ENCODE measurements around the gene OR1E1. TPM values are rescaled to one million over a fixed set of nuclear protein-coding genes. Genes with fewer than 3 reads are reported as not detected.
"Not testable (repeated sequence)": the region's sequence is repeated elsewhere in the genome, so short reads cannot be mapped to it uniquely, and the experiment has no call there.

The OR1E1 gene, protein sequence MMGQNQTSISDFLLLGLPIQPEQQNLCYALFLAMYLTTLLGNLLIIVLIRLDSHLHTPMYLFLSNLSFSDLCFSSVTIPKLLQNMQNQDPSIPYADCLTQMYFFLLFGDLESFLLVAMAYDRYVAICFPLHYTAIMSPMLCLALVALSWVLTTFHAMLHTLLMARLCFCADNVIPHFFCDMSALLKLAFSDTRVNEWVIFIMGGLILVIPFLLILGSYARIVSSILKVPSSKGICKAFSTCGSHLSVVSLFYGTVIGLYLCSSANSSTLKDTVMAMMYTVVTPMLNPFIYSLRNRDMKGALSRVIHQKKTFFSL
- not detected for polyA plus RNA-seq (2013, experiment 1 of 2)
- not detected for polyA plus RNA-seq (2013, experiment 2 of 2)

DNA sequence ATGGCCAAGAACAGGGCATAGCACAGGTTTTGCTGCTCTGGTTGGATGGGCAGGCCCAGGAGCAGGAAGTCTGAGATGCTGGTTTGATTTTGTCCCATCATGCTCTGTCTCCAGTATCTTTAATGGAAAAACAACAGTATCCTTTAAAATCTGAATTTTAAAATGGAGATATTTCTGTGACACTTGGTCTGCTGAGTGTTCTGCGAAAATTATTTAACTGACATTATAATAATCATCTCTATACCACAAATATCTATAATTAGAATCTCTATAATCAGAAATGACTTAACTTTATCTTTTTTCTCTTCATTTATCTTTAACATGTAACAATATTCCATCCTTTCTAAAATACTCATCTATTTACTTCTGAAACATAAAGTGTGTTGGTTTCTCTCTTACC, at the start of gene OR1E1:
Gene OR1E1 (minus strand): TSS at position 101 of the 400 bp plus-strand sequence. CDS start 0 bp downstream, at position 101.
- Histone ChIP-seq H3K4me1 (ENCODE audit: insufficient read depth, low read length) (no peaks in the 10 kb centered on the region), H3K36me3 (ENCODE audit: insufficient read depth, low read length) (no peaks in the 10 kb centered on the region), H3K9ac (ENCODE audit: low read depth, low read length) (no peak within 1 kb of the TSS), H3K27ac (ENCODE audit: low read depth, low read length) (no peak within 1 kb of the TSS), H3K9me3 (ENCODE audit: insufficient read depth, low read depth, low read length) (peaks cover 24% of the 10 kb centered on the region), H3K4me3 (ENCODE audit: low read length) (no peak within 1 kb of the TSS), H3K27me3 (ENCODE audit: insufficient read depth, low read length) (no peaks in the 10 kb centered on the region)
- 70% methylated on average over 1 of the region's 1 CpG for WGBS

DNA sequence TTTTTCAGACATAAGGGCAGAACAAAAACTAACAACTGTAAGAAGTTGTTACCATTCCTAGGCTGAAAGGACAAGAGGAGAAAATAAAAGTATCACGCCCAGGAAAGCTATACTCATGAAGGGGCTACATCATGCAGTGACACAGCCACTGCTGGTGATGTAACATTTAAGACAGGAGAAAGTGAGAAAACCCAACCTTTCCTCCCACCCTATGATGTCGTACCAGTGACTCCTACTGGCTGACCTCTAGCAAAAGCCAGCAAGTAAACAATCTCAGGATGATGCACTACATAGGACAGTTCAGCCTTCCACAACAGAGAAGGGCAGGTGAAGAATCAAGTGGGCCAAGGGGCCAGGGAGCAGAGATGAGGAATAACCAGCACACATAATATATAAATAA, 49.4 kb upstream of the OR1E1 start:
- Histone ChIP-seq H3K9ac (ENCODE audit: low read depth, low read length) (no peak overlapping the region), H3K36me3 (ENCODE audit: insufficient read depth, low read length) (no peaks in the 10 kb centered on the region), H3K9me3 (ENCODE audit: insufficient read depth, low read depth, low read length) (no peaks in the 10 kb centered on the region), H3K27ac (ENCODE audit: low read depth, low read length) (no peak overlapping the region), H3K4me1 (ENCODE audit: insufficient read depth, low read length) (no peaks in the 10 kb centered on the region), H3K4me3 (ENCODE audit: low read length) (no peak overlapping the region), H3K27me3 (ENCODE audit: insufficient read depth, low read length) (no peaks in the 10 kb centered on the region)
- 64% methylated on average over 2 of the region's 2 CpGs for WGBS

DNA sequence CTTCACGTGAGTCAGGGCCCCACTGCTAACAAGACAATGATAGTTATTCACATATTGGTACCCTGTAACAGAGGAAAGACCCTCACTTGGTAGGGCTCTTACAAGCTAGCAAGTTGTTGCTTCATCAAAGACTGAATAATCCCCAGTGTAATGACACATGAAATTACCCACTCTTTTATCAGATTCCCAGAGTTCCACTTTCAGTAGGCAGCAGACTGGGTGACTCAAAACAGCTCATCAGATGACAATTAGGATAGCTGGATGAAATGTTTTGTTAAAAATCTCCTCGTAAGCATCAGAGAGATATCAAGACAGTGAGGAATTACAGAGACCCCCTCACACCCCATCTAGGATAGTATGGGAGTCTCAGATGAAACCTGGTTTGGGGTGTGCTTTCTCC, 42.2 kb upstream of the OR1E1 start:
- Histone ChIP-seq H3K9ac (ENCODE audit: low read depth, low read length) (no peak overlapping the region), H3K27me3 (ENCODE audit: insufficient read depth, low read length) (no peaks in the 10 kb centered on the region), H3K4me1 (ENCODE audit: insufficient read depth, low read length) (no peaks in the 10 kb centered on the region; the same call in 1 of the 2 replicates), H3K4me3 (ENCODE audit: low read length) (no peak overlapping the region), H3K36me3 (ENCODE audit: insufficient read depth, low read length) (no peaks in the 10 kb centered on the region), H3K9me3 (ENCODE audit: insufficient read depth, low read depth, low read length) (no peaks in the 10 kb centered on the region), H3K27ac (ENCODE audit: low read depth, low read length) (no peak overlapping the region)
- 93% methylated on average over 1 of the region's 2 CpGs for whole genome bisulfite sequencing

DNA sequence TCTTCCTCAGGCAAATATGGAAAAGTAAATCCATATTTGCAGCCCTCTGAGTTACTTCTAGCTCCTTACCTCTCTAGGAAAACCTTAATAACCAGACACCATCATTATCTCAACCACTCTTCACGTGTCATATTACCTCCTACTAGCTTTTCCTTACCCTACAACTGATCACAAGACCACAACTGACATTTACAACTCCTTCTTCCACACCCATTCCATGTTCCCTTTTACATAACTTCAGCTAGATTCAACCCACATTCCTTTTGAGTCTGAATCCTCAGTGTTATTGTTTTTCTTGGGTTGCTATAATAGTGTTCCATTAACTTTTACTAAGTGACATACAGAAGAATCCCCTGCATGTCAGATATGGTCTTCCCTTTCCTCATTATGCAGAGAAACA, 40.2 kb upstream of the OR1E1 start:
- 45% methylated on average over 1 of the region's 1 CpG for WGBS
- H3K9me3 ChIP-seq (ENCODE audit: insufficient read depth, low read depth, low read length), result no peaks in the 10 kb centered on the region
- H3K4me1 ChIP-seq (ENCODE audit: insufficient read depth, low read length), result no peaks in the 10 kb centered on the region; the same call in 1 of the 2 replicates
- H3K36me3 ChIP-seq (ENCODE audit: insufficient read depth, low read length), result no peaks in the 10 kb centered on the region
- no peak overlapping the region for H3K9ac ChIP-seq (ENCODE audit: low read depth, low read length)
- H3K27ac ChIP-seq (ENCODE audit: low read depth, low read length), result no peak overlapping the region
- H3K4me3 ChIP-seq (ENCODE audit: low read length), result no peak overlapping the region
- no peaks in the 10 kb centered on the region for H3K27me3 ChIP-seq (ENCODE audit: insufficient read depth, low read length)

DNA sequence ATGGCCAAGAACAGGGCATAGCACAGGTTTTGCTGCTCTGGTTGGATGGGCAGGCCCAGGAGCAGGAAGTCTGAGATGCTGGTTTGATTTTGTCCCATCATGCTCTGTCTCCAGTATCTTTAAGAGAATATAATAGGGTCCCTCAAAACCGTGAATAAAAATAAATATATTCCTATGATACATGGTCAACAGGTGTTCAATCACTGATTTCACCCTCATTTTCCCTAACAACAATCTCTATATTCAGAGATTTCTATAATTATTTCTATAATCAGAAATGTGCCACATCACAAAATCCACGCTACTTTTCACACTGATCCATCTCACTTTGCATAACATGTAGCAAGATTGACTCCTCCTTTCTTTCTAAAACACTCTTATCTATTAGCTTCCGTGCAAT, 35.5 kb upstream of the OR1E1 start, which contains the start of gene OR1E2:
Gene OR1E2 (minus strand): TSS at position 101 of the 400 bp plus-strand sequence. CDS start 0 bp downstream, at position 101.
- Histone ChIP-seq H3K27me3 (ENCODE audit: insufficient read depth, low read length) (no peaks in the 10 kb centered on the region), H3K4me1 (ENCODE audit: insufficient read depth, low read length) (no peaks in the 10 kb centered on the region; the same call in 1 of the 2 replicates), H3K9me3 (ENCODE audit: insufficient read depth, low read depth, low read length) (peaks cover 12% of the 10 kb centered on the region; the same call in 1 of the 2 replicates), H3K27ac (ENCODE audit: low read depth, low read length) (no peak within 1 kb of the TSS), H3K9ac (ENCODE audit: low read depth, low read length) (no peak within 1 kb of the TSS), H3K4me3 (ENCODE audit: low read length) (no peak within 1 kb of the TSS), H3K36me3 (ENCODE audit: insufficient read depth, low read length) (no peaks in the 10 kb centered on the region)
- WGBS, result 74% methylated on average over 3 of the region's 3 CpGs

DNA sequence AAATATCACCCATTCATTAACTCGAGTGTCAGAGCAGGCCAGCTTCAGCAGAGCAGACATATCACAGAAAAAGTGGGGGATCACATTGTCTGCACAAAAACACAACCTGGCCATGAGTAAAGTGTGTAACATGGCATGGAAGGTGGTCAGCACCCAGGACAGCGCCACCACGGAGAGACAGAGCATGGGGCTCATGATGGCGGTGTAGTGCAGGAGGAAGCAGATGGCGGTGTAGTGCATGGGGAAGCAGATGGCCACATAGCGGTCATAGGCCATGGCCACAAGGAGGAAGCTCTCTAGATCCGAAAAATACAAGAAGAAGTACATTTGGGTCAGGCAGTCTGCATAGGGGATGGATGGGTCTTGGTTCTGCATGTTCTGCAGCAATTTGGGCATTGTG, 35.0 kb upstream of the OR1E1 start:
- not testable (repeated sequence) for H3K9ac ChIP-seq (ENCODE audit: low read depth, low read length); H3K4me1 ChIP-seq (ENCODE audit: insufficient read depth, low read length); H3K36me3 ChIP-seq (ENCODE audit: insufficient read depth, low read length); H3K27me3 ChIP-seq (ENCODE audit: insufficient read depth, low read length); H3K4me3 ChIP-seq (ENCODE audit: low read length); H3K27ac ChIP-seq (ENCODE audit: low read depth, low read length)
- peaks cover 12% of the 10 kb centered on the region; the same call in 1 of the 2 replicates for H3K9me3 ChIP-seq (ENCODE audit: insufficient read depth, low read depth, low read length)
- 36% methylated on average over 7 of the region's 7 CpGs for WGBS

DNA sequence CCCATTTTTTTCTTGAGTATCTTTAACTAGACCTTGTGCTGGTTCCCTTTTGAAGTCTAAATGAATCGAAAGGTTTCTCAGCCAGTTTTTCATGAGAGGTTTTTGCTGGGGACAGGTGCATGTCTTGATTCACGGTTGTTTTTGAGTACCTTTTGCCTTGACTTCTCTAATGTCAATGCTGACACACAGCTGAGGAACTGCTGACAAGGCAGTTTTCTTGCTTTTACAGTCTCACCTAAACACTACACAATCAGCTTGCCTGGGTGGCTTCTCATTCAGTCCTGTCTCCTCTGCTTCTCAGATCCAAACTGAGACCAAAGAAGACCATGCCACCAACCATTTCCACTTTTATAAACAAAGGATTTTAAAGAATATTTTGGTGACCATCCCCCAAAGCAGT, 20.0 kb upstream of the OR1E1 start:
- H3K9me3 ChIP-seq (ENCODE audit: insufficient read depth, low read depth, low read length), result peaks cover 15% of the 10 kb centered on the region; the same call in 1 of the 2 replicates
- no peak overlapping the region for H3K4me3 ChIP-seq (ENCODE audit: low read length)
- WGBS, result 24% methylated on average over 2 of the region's 2 CpGs
- no peak overlapping the region for H3K27ac ChIP-seq (ENCODE audit: low read depth, low read length)
- H3K4me1 ChIP-seq (ENCODE audit: insufficient read depth, low read length), result no peaks in the 10 kb centered on the region
- H3K9ac ChIP-seq (ENCODE audit: low read depth, low read length), result no peak overlapping the region
- H3K36me3 ChIP-seq (ENCODE audit: insufficient read depth, low read length), result no peaks in the 10 kb centered on the region
- no peaks in the 10 kb centered on the region for H3K27me3 ChIP-seq (ENCODE audit: insufficient read depth, low read length)

DNA sequence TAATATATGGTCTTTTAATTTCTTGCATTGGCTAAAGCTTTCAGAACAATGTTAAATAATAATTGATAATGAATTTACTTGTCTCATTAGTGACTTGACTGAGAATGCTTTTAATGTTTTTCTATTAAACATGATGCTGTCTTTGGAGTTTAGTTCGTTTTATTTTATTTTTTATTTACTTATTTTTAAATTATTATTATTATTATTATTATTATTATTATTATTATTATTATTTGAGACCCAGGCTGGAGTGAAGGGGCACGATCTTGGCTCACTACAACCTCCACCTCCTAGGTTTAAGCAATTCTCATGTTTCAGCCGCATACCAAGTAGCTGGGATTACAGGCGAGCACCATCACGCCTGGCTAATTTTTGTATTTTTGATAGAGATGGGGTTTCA, 17.4 kb upstream of the OR1E1 start:
- Histone ChIP-seq H3K27me3 (ENCODE audit: insufficient read depth, low read length) (no peaks in the 10 kb centered on the region), H3K9ac (ENCODE audit: low read depth, low read length) (no peak overlapping the region), H3K4me3 (ENCODE audit: low read length) (no peak overlapping the region), H3K36me3 (ENCODE audit: insufficient read depth, low read length) (no peaks in the 10 kb centered on the region), H3K9me3 (ENCODE audit: insufficient read depth, low read depth, low read length) (peaks cover 15% of the 10 kb centered on the region; the same call in 1 of the 2 replicates), H3K4me1 (ENCODE audit: insufficient read depth, low read length) (no peaks in the 10 kb centered on the region), H3K27ac (ENCODE audit: low read depth, low read length) (no peak overlapping the region)
- WGBS, result 80% methylated on average over 4 of the region's 5 CpGs

DNA sequence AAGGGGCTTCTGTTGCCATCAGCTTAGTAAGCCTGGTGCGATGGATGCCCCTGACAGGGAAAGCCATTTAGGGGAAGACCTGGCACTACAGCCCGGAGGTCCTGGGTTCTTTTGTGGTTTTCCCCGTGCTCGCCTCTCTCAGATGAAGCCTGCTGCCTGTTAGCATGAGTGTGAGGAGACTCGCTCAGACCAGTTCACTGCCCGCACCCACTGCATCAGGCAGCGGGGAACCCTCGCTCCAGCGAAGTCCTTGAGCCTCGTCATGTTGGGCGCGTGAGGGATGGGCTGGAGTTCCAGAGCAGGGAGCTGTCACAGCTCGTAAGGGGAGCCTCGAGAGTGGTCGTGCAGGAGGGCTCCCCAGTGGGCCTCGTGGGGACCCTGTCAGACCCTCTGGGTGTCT, 14.0 kb upstream of the OR1E1 start:
- peaks cover 20% of the 10 kb centered on the region for H3K9me3 ChIP-seq (ENCODE audit: insufficient read depth, low read depth, low read length)
- not testable (repeated sequence) for H3K27ac ChIP-seq (ENCODE audit: low read depth, low read length); H3K27me3 ChIP-seq (ENCODE audit: insufficient read depth, low read length); H3K9ac ChIP-seq (ENCODE audit: low read depth, low read length); H3K4me1 ChIP-seq (ENCODE audit: insufficient read depth, low read length); H3K36me3 ChIP-seq (ENCODE audit: insufficient read depth, low read length); H3K4me3 ChIP-seq (ENCODE audit: low read length)
- 80% methylated on average over 3 of the region's 16 CpGs for WGBS

DNA sequence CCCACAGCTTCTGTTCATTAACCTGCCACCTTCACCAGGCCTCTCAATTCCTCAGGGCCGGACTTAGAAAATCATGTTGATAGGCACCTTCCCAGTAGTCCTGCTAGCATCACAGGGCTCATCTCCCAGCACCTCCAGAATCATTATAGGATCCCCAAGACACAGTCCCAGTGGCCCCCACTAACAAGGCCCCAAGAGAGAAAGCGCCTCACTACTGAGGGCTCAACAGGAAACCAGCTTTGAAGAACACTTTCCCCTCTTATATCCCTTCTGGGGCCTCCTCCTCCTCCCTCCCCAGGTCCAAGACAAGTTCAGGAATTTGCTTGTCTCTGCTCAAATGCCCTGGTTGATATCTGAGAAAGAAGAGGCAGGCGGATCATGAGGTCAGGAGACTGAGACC, 12.9 kb upstream of the OR1E1 start, which contains the start of gene OR3A3:
Gene OR3A3 (plus strand): TSS at position 301 of the 400 bp plus-strand sequence.
- Histone ChIP-seq H3K4me3 (ENCODE audit: low read length) (no peak within 1 kb of the TSS), H3K36me3 (ENCODE audit: insufficient read depth, low read length) (no peaks in the 10 kb centered on the region), H3K27ac (ENCODE audit: low read depth, low read length) (no peak within 1 kb of the TSS), H3K4me1 (ENCODE audit: insufficient read depth, low read length) (no peaks in the 10 kb centered on the region), H3K27me3 (ENCODE audit: insufficient read depth, low read length) (no peaks in the 10 kb centered on the region), H3K9me3 (ENCODE audit: insufficient read depth, low read depth, low read length) (peaks cover 24% of the 10 kb centered on the region), H3K9ac (ENCODE audit: low read depth, low read length) (no peak within 1 kb of the TSS)
- 70% methylated on average over 3 of the region's 3 CpGs for WGBS

DNA sequence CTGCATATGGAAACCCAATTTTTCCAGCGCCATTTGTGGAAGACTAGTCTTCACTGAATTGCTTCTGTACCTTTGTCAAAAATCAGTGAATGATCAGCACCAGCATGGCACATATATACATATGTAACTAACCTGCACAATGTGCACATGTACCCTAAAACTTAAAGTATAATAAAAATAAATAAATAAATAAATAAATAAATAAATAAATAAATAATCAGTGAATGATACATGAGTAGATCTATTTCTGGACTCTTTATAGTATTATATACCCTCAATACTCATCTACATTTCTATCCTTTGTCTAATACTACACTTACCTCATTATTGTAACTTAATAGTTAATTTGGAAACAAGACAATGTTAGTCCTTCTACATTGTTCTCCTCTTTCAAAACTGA, 5.6 kb upstream of the OR1E1 start:
- peaks cover 33% of the 10 kb centered on the region for H3K9me3 ChIP-seq (ENCODE audit: insufficient read depth, low read depth, low read length)
- not testable (repeated sequence) for H3K9ac ChIP-seq (ENCODE audit: low read depth, low read length); H3K4me1 ChIP-seq (ENCODE audit: insufficient read depth, low read length); H3K27me3 ChIP-seq (ENCODE audit: insufficient read depth, low read length); H3K4me3 ChIP-seq (ENCODE audit: low read length); H3K27ac ChIP-seq (ENCODE audit: low read depth, low read length); H3K36me3 ChIP-seq (ENCODE audit: insufficient read depth, low read length)
- 50% methylated on average over 1 of the region's 1 CpG for whole genome bisulfite sequencing

All from HUES64 (cell line).